GM23338 (cell line): ENCODE results near the gene KLHL1. TPM values are rescaled to one million over a fixed set of nuclear protein-coding genes. Genes with fewer than 3 reads are reported as not detected.

Source experiments
- ATAC-seq: fragments of 200-7000 bp; cut with Tn5 transposase; 3 replicates; pipeline ENCODE4 v1.9.1; 2020
- DNase-seq: peaks from one replicate; pipeline ENCODE4 v3.0.0-alpha.2; 2015; ENCODE audit warnings: low spot score
- H2AFZ ChIP-seq: fragments of 200-600 bp; sonication (generic); 2 replicates; pipeline ENCODE4 v1.8.0; 2016; ENCODE audit warnings: antibody characterized with exemption, mild to moderate bottlenecking, moderate library complexity
- H3F3A ChIP-seq: fragments of 200-600 bp; sonication (generic); replicated peaks from 2 replicates; pipeline ENCODE4 v1.8.0; 2017; ENCODE audit warnings: antibody characterized with exemption, mixed run types, low read depth
- H3K27ac ChIP-seq: fragments of 200-600 bp; sonication (generic); 2 replicates; pipeline ENCODE4 v1.6.1; 2016; ENCODE audit warnings: low read depth
- H3K27me3 ChIP-seq: fragments of 200-600 bp; sonication (generic); 2 replicates; pipeline ENCODE4 v1.8.0; 2016; ENCODE audit warnings: mild to moderate bottlenecking, mixed run types, moderate library complexity; ENCODE audit not compliant: insufficient read depth
- H3K36me3 ChIP-seq: fragments of 200-600 bp; sonication (generic); 2 replicates; pipeline ENCODE4 v1.8.0; 2016; ENCODE audit warnings: mild to moderate bottlenecking; ENCODE audit not compliant: insufficient read depth
- H3K4me1 ChIP-seq: fragments of 200-600 bp; sonication (generic); 2 replicates; pipeline ENCODE4 v1.8.0; 2016; ENCODE audit warnings: mild to moderate bottlenecking, moderate library complexity; ENCODE audit not compliant: insufficient read depth
- H3K4me2 ChIP-seq: fragments of 200-600 bp; sonication (generic); 2 replicates; pipeline ENCODE4 v1.7.1; 2017; ENCODE audit warnings: mixed run types
- H3K4me3 ChIP-seq: fragments of 200-600 bp; sonication (generic); 2 replicates; pipeline ENCODE4 v1.6.1; 2016; ENCODE audit warnings: mixed run types
- H3K79me2 ChIP-seq: fragments of 200-600 bp; sonication (generic); replicated peaks from 2 replicates; pipeline ENCODE4 v1.8.0; 2017; ENCODE audit warnings: mild to moderate bottlenecking; ENCODE audit not compliant: insufficient read depth
- H3K9me2 ChIP-seq: fragments of 200-600 bp; sonication (generic); 2 replicates; pipeline ENCODE4 v1.8.0; 2017; ENCODE audit not compliant: insufficient read depth
- H4K20me1 ChIP-seq: fragments of 200-600 bp; sonication (generic); replicated peaks from 2 replicates; pipeline ENCODE4 v1.8.0; 2017; ENCODE audit warnings: mild to moderate bottlenecking; ENCODE audit not compliant: insufficient read depth
- H3K27ac Mint-ChIP-seq: 2 replicates; pipeline ENCODE4 v1.8.0; 2020; ENCODE audit warnings: inconsistent platforms, mild to moderate bottlenecking, moderate library complexity, mixed read lengths
- H3K27me3 Mint-ChIP-seq: 3 replicates; pipeline ENCODE4 v1.8.0; 2022; ENCODE audit warnings: low read depth, mild to moderate bottlenecking, moderate library complexity, mixed read lengths, inconsistent platforms; ENCODE audit not compliant: insufficient read depth, poor library complexity
- H3K36me3 Mint-ChIP-seq: 3 replicates; pipeline ENCODE4 v1.8.0; 2021; ENCODE audit warnings: low read depth, mild to moderate bottlenecking, inconsistent platforms, moderate library complexity, mixed read lengths
- H3K4me1 Mint-ChIP-seq: 3 replicates; pipeline ENCODE4 v1.8.0; 2020; ENCODE audit warnings: mild to moderate bottlenecking, inconsistent platforms, mixed read lengths
- H3K4me3 Mint-ChIP-seq: 3 replicates; pipeline ENCODE4 v1.8.0; 2021; ENCODE audit warnings: moderate library complexity, mild to moderate bottlenecking, inconsistent platforms, mixed read lengths
- H3K9me3 Mint-ChIP-seq: 3 replicates; pipeline ENCODE4 v1.8.0; 2020; ENCODE audit warnings: moderate library complexity, mild to moderate bottlenecking, inconsistent platforms, mixed read lengths
- CREB1 ChIP-seq: fragments of 250-450 bp; sonication (Bioruptor Pico); IDR thresholded peaks from 2 replicates; pipeline ENCODE4 v1.5.0; 2020; ENCODE audit warnings: low read depth, mild to moderate bottlenecking, moderate library complexity
- EZH2 ChIP-seq: fragments of 200-600 bp; sonication (generic); IDR thresholded peaks from one replicate; pipeline ENCODE4 v1.8.0; 2017; ENCODE audit warnings: antibody characterized with exemption, mild to moderate bottlenecking, low read depth; ENCODE audit not compliant: unreplicated experiment
- EZH2phosphoT487 ChIP-seq: fragments of 200-600 bp; sonication (generic); IDR thresholded peaks from one replicate; pipeline ENCODE4 v1.8.1; 2018; ENCODE audit warnings: antibody characterized with exemption; ENCODE audit not compliant: unreplicated experiment
- JUNB ChIP-seq: IDR thresholded peaks from one replicate; pipeline ENCODE4 v1.6.1; 2016; ENCODE audit warnings: antibody characterized with exemption; ENCODE audit not compliant: unreplicated experiment
- NANOG ChIP-seq: IDR thresholded peaks from 2 replicates; pipeline ENCODE4 v1.6.1; 2016; ENCODE audit warnings: antibody characterized with exemption, borderline replicate concordance
- POLR2AphosphoS5 ChIP-seq: IDR thresholded peaks from 2 replicates; pipeline ENCODE4 v1.6.1; 2016; ENCODE audit warnings: antibody characterized with exemption, low read depth
- STAT1 ChIP-seq: IDR thresholded peaks from one replicate; pipeline ENCODE4 v1.6.1; 2016; ENCODE audit warnings: antibody characterized with exemption; ENCODE audit not compliant: unreplicated experiment
- ZNF114 ChIP-seq: fragments of 250-450 bp; sonication (Bioruptor Pico); IDR thresholded peaks from 2 replicates; pipeline ENCODE4 v1.5.0; 2020; ENCODE audit warnings: mild to moderate bottlenecking, moderate library complexity
- ZNF331 ChIP-seq: fragments of 250-450 bp; sonication (Bioruptor Pico); IDR thresholded peaks from 2 replicates; pipeline ENCODE4 v1.5.0; 2020; ENCODE audit warnings: low read depth, mild to moderate bottlenecking, moderate library complexity
- polyA plus RNA-seq: library from polyadenylated mRNA; unstranded; fragments of >200 nt; fragmentation: Nextera tagmentation; extraction: Ambion mirVana; gene quantifications from 2 replicates; pipeline ENCODE4 v1.2.1, GENCODE V29; 2016
- total RNA-seq: library from RNA; depleted of rRNA; stranded (reverse); fragments of >200 nt; shearing (Covaris generic); gene quantifications from 2 replicates; pipeline ENCODE4 v1.2.3, GENCODE V29; 2014
- TF ChIP-seq, protein P1 (sequence below): IDR thresholded peaks from 2 replicates; pipeline ENCODE4 v1.6.1; 2016; ENCODE audit warnings: antibody characterized with exemption
- TF ChIP-seq, protein P2 (sequence below), 2 experiments: fragments of 200-600 bp in 1 of 2; sonication (generic) in 1 of 2; conservative IDR thresholded peaks; 2 replicates each; pipeline versions ENCODE4 v1.5.1 to v1.6.1; 2016 to 2017; ENCODE audit warnings: antibody characterized with exemption in 2 of 2, low read depth in 2 of 2, mild to moderate bottlenecking in 2 of 2, moderate library complexity in 1 of 2
- TF ChIP-seq, protein P3 (sequence below): fragments of 250-450 bp; sonication (Bioruptor Pico); IDR thresholded peaks from 2 replicates; pipeline ENCODE4 v1.5.0; 2020; ENCODE audit warnings: mild to moderate bottlenecking, moderate library complexity
- TF ChIP-seq, protein P4 (sequence below): IDR thresholded peaks from one replicate; pipeline ENCODE4 v1.6.1; 2018; ENCODE audit warnings: antibody characterized with exemption; ENCODE audit not compliant: unreplicated experiment

KLHL1 gene
- total and polyA plus RNA-seq, 2 experiments from 2014 or later: not detected

DNA sequence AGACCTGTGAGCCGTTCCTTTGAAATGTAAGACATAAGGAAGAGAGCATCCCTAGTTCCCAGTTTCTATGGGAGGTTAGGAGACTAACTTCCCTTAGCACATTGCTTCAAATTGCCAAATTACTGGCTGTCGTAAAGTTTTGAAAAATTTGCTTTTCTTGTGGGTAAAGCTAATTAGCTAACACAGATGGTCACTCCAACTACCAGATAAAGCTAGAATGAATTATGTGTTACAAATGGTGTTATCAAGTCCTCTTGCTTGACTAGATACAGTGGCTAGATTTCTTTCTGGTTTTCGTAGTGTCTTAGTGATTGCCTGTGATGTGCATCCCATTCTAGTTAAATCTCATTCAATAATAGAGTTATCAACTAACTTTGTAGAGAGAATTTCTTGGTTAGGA is 417.3 kb downstream of the KLHL1 start:
- H2AFZ ChIP-seq: no peak overlapping the region
- no peak overlapping the region for H3K4me2 ChIP-seq
- no peaks in the 10 kb centered on the region for H3K79me2 ChIP-seq
- no peak overlapping the region for H3K4me3 Mint-ChIP-seq
- ATAC-seq (no peak), DNase-seq (no peak)
- H4K20me1 ChIP-seq: no peaks in the 10 kb centered on the region
- no peak overlapping the region for H3K4me3 ChIP-seq
- H3K27me3 Mint-ChIP-seq: no peaks in the 10 kb centered on the region
- TF ChIP-seq, protein P1, sequence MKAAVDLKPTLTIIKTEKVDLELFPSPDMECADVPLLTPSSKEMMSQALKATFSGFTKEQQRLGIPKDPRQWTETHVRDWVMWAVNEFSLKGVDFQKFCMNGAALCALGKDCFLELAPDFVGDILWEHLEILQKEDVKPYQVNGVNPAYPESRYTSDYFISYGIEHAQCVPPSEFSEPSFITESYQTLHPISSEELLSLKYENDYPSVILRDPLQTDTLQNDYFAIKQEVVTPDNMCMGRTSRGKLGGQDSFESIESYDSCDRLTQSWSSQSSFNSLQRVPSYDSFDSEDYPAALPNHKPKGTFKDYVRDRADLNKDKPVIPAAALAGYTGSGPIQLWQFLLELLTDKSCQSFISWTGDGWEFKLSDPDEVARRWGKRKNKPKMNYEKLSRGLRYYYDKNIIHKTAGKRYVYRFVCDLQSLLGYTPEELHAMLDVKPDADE: no peak
- TF ChIP-seq EZH2phosphoT487 (no peak), ZNF114 (CRISPR knock-in tag) (no peak), NANOG (no peak), EZH2 (no peak), STAT1 (no peak), POLR2AphosphoS5 (no peak), CREB1 (CRISPR knock-in tag) (no peak), JUNB (no peak), ZNF331 (CRISPR knock-in tag) (no peak)
- TF ChIP-seq, protein P2, sequence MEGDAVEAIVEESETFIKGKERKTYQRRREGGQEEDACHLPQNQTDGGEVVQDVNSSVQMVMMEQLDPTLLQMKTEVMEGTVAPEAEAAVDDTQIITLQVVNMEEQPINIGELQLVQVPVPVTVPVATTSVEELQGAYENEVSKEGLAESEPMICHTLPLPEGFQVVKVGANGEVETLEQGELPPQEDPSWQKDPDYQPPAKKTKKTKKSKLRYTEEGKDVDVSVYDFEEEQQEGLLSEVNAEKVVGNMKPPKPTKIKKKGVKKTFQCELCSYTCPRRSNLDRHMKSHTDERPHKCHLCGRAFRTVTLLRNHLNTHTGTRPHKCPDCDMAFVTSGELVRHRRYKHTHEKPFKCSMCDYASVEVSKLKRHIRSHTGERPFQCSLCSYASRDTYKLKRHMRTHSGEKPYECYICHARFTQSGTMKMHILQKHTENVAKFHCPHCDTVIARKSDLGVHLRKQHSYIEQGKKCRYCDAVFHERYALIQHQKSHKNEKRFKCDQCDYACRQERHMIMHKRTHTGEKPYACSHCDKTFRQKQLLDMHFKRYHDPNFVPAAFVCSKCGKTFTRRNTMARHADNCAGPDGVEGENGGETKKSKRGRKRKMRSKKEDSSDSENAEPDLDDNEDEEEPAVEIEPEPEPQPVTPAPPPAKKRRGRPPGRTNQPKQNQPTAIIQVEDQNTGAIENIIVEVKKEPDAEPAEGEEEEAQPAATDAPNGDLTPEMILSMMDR (conservative IDR thresholded peaks at IDR 0.05; ENCODE audit: low read depth in 2 of 2): no peak
- TF ChIP-seq, protein P3, sequence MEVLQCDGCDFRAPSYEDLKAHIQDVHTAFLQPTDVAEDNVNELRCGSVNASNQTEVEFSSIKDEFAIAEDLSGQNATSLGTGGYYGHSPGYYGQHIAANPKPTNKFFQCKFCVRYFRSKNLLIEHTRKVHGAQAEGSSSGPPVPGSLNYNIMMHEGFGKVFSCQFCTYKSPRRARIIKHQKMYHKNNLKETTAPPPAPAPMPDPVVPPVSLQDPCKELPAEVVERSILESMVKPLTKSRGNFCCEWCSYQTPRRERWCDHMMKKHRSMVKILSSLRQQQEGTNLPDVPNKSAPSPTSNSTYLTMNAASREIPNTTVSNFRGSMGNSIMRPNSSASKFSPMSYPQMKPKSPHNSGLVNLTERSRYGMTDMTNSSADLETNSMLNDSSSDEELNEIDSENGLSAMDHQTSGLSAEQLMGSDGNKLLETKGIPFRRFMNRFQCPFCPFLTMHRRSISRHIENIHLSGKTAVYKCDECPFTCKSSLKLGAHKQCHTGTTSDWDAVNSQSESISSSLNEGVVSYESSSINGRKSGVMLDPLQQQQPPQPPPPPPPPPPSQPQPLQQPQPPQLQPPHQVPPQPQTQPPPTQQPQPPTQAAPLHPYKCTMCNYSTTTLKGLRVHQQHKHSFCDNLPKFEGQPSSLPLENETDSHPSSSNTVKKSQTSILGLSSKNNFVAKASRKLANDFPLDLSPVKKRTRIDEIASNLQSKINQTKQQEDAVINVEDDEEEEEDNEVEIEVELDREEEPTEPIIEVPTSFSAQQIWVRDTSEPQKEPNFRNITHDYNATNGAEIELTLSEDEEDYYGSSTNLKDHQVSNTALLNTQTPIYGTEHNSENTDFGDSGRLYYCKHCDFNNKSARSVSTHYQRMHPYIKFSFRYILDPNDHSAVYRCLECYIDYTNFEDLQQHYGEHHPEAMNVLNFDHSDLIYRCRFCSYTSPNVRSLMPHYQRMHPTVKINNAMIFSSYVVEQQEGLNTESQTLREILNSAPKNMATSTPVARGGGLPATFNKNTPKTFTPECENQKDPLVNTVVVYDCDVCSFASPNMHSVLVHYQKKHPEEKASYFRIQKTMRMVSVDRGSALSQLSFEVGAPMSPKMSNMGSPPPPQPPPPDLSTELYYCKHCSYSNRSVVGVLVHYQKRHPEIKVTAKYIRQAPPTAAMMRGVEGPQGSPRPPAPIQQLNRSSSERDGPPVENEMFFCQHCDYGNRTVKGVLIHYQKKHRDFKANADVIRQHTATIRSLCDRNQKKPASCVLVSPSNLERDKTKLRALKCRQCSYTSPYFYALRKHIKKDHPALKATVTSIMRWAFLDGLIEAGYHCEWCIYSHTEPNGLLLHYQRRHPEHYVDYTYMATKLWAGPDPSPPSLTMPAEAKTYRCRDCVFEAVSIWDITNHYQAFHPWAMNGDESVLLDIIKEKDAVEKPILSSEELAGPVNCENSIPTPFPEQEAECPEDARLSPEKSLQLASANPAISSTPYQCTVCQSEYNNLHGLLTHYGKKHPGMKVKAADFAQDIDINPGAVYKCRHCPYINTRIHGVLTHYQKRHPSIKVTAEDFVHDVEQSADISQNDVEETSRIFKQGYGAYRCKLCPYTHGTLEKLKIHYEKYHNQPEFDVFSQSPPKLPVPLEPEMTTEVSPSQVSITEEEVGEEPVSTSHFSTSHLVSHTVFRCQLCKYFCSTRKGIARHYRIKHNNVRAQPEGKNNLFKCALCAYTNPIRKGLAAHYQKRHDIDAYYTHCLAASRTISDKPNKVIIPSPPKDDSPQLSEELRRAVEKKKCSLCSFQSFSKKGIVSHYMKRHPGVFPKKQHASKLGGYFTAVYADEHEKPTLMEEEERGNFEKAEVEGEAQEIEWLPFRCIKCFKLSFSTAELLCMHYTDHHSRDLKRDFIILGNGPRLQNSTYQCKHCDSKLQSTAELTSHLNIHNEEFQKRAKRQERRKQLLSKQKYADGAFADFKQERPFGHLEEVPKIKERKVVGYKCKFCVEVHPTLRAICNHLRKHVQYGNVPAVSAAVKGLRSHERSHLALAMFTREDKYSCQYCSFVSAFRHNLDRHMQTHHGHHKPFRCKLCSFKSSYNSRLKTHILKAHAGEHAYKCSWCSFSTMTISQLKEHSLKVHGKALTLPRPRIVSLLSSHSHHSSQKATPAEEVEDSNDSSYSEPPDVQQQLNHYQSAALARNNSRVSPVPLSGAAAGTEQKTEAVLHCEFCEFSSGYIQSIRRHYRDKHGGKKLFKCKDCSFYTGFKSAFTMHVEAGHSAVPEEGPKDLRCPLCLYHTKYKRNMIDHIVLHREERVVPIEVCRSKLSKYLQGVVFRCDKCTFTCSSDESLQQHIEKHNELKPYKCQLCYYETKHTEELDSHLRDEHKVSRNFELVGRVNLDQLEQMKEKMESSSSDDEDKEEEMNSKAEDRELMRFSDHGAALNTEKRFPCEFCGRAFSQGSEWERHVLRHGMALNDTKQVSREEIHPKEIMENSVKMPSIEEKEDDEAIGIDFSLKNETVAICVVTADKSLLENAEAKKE (CRISPR knock-in tag): no peak
- TF ChIP-seq, protein P4, sequence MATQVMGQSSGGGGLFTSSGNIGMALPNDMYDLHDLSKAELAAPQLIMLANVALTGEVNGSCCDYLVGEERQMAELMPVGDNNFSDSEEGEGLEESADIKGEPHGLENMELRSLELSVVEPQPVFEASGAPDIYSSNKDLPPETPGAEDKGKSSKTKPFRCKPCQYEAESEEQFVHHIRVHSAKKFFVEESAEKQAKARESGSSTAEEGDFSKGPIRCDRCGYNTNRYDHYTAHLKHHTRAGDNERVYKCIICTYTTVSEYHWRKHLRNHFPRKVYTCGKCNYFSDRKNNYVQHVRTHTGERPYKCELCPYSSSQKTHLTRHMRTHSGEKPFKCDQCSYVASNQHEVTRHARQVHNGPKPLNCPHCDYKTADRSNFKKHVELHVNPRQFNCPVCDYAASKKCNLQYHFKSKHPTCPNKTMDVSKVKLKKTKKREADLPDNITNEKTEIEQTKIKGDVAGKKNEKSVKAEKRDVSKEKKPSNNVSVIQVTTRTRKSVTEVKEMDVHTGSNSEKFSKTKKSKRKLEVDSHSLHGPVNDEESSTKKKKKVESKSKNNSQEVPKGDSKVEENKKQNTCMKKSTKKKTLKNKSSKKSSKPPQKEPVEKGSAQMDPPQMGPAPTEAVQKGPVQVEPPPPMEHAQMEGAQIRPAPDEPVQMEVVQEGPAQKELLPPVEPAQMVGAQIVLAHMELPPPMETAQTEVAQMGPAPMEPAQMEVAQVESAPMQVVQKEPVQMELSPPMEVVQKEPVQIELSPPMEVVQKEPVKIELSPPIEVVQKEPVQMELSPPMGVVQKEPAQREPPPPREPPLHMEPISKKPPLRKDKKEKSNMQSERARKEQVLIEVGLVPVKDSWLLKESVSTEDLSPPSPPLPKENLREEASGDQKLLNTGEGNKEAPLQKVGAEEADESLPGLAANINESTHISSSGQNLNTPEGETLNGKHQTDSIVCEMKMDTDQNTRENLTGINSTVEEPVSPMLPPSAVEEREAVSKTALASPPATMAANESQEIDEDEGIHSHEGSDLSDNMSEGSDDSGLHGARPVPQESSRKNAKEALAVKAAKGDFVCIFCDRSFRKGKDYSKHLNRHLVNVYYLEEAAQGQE: no peak
- H3K27me3 ChIP-seq: no peaks in the 10 kb centered on the region
- no peak overlapping the region for H3K27ac Mint-ChIP-seq
- H3K36me3 Mint-ChIP-seq: no peaks in the 10 kb centered on the region
- H3F3A ChIP-seq: no peaks in the 10 kb centered on the region
- no peaks in the 10 kb centered on the region for H3K36me3 ChIP-seq
- no peaks in the 10 kb centered on the region for H3K9me3 Mint-ChIP-seq
- H3K9me2 ChIP-seq: no peaks in the 10 kb centered on the region; the same call in 1 of the 2 replicates
- H3K27ac ChIP-seq: no peak overlapping the region
- H3K4me1 ChIP-seq: no peaks in the 10 kb centered on the region; the same call in 1 of the 2 replicates
- peaks cover 4% of the 10 kb centered on the region; the same call in 2 of the 3 replicates for H3K4me1 Mint-ChIP-seq
